Progenitor cell of endocrine pancreas (in vitro differentiated cells): ENCODE data around the gene INPP5E. TPM values are rescaled to one million over a fixed set of nuclear protein-coding genes. Genes with fewer than 3 reads are reported as not detected.

Experiments used
- DNase-seq: peaks from one replicate; pipeline ENCODE4 v3.0.0; 2021; ENCODE audit warnings: low spot score; ENCODE audit not compliant: unreplicated experiment
- H3K27ac Mint-ChIP-seq: 2 replicates; pipeline ENCODE4 v1.8.0; 2021; ENCODE audit warnings: mild to moderate bottlenecking, moderate library complexity, mixed read lengths
- H3K27me3 Mint-ChIP-seq: 2 replicates; pipeline ENCODE4 v1.8.0; 2021; ENCODE audit warnings: mixed read lengths
- H3K36me3 Mint-ChIP-seq: 2 replicates; pipeline ENCODE4 v1.8.0; 2022; ENCODE audit warnings: mixed read lengths; ENCODE audit not compliant: insufficient read depth
- H3K4me1 Mint-ChIP-seq: 2 replicates; pipeline ENCODE4 v1.8.0; 2021; ENCODE audit warnings: low read depth, mixed read lengths
- H3K4me3 Mint-ChIP-seq: 2 replicates; pipeline ENCODE4 v1.8.0; 2021; ENCODE audit warnings: low read depth, mild to moderate bottlenecking, moderate library complexity, mixed read lengths
- H3K9me3 Mint-ChIP-seq: 2 replicates; pipeline ENCODE4 v1.8.0; 2021; ENCODE audit warnings: low read depth, mixed read lengths
- CTCF ChIP-seq: fragments of 200-600 bp; sonication (generic); IDR thresholded peaks from one replicate; pipeline ENCODE4 v1.5.0; 2021; ENCODE audit warnings: antibody characterized with exemption, mild to moderate bottlenecking; ENCODE audit not compliant: unreplicated experiment
- total RNA-seq: library from RNA; stranded (reverse); gene quantifications from 2 replicates; pipeline ENCODE4 v1.2.1, GENCODE V29; 2021

Gene INPP5E
- total RNA-seq, 1 donor from 2014 or later: 25.1 TPM

- no peak for TF ChIP-seq CTCF
- no peaks in the 10 kb centered on the region for H3K9me3 Mint-ChIP-seq
Observed at GRCh38 chr9:136451221-136451877, 11.7 kb upstream of the INPP5E start.

GRCh38 chr9:136448655-136449054 is 9.0 kb upstream of the INPP5E start:
- peaks cover 32% of the 10 kb centered on the region for H3K36me3 Mint-ChIP-seq
- no peaks in the 10 kb centered on the region for H3K27me3 Mint-ChIP-seq
- H3K4me3 Mint-ChIP-seq: no peak overlapping the region
- no peak for TF ChIP-seq CTCF
- H3K9me3 Mint-ChIP-seq: no peaks in the 10 kb centered on the region
- DNase-seq: no peak
- no peak overlapping the region for H3K27ac Mint-ChIP-seq
- H3K4me1 Mint-ChIP-seq: no peaks in the 10 kb centered on the region

More at GRCh38 chr9:136451221-136451877, 11.7 kb upstream of the INPP5E start:
- Mint-ChIP-seq H3K27me3 (no peaks in the 10 kb centered on the region), H3K4me1 (no peaks in the 10 kb centered on the region), H3K36me3 (peaks cover 31% of the 10 kb centered on the region), H3K27ac (no peak overlapping the region), H3K4me3 (no peak overlapping the region)
- no peak for DNase-seq

- no peak for DNase-seq
- Mint-ChIP-seq H3K27me3 (no peaks in the 10 kb centered on the region), H3K4me3 (no peak overlapping the region), H3K27ac (no peak overlapping the region), H3K36me3 (peaks cover 32% of the 10 kb centered on the region), H3K4me1 (no peaks in the 10 kb centered on the region), H3K9me3 (no peaks in the 10 kb centered on the region)
- no peak for TF ChIP-seq CTCF
Observed at GRCh38 chr9:136447173-136447778, 7.6 kb upstream of the INPP5E start.

- H3K36me3 Mint-ChIP-seq: peaks cover 29% of the 10 kb centered on the region
- no peak overlapping the region for H3K27ac Mint-ChIP-seq
- no peaks in the 10 kb centered on the region for H3K9me3 Mint-ChIP-seq
- H3K27me3 Mint-ChIP-seq: no peaks in the 10 kb centered on the region
- H3K4me1 Mint-ChIP-seq: no peaks in the 10 kb centered on the region
- H3K4me3 Mint-ChIP-seq: no peak overlapping the region
- TF ChIP-seq CTCF: no peak
- DNase-seq: no peak
Observed at GRCh38 chr9:136445799-136446198, 6.2 kb upstream of the INPP5E start.

GRCh38 chr9:136444102-136444501 is 4.5 kb upstream of the INPP5E start:
- H3K27ac Mint-ChIP-seq: no peak overlapping the region
- H3K9me3 Mint-ChIP-seq: no peaks in the 10 kb centered on the region
- no peak for TF ChIP-seq CTCF
- H3K36me3 Mint-ChIP-seq: peaks cover 25% of the 10 kb centered on the region
- DNase-seq: no peak
- no peaks in the 10 kb centered on the region for H3K27me3 Mint-ChIP-seq
- no peaks in the 10 kb centered on the region for H3K4me1 Mint-ChIP-seq
- no peak overlapping the region for H3K4me3 Mint-ChIP-seq
